ENCODE data around the gene CHST7.

DNA sequence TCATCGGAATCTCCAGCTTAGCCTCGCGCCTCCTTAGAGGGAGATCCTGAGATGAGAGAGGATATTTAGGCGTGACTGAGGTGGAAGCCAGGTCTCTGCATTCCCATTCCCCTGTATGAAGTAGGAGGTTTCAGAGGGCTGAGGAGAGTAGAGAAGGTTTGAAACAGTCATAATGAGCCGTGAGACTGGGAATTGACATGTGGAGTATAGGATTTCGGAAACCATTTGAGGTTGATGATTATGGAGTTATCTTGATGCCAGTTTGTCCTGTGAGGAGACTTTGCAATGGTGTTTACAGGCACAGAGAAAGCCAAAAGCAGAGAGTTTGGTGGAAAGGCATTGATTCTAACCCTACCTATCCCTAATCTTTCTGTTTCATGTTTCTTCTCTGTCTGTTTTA, 2.0 kb downstream of the CHST7 start:
- TF ChIP-seq, protein P1, sequence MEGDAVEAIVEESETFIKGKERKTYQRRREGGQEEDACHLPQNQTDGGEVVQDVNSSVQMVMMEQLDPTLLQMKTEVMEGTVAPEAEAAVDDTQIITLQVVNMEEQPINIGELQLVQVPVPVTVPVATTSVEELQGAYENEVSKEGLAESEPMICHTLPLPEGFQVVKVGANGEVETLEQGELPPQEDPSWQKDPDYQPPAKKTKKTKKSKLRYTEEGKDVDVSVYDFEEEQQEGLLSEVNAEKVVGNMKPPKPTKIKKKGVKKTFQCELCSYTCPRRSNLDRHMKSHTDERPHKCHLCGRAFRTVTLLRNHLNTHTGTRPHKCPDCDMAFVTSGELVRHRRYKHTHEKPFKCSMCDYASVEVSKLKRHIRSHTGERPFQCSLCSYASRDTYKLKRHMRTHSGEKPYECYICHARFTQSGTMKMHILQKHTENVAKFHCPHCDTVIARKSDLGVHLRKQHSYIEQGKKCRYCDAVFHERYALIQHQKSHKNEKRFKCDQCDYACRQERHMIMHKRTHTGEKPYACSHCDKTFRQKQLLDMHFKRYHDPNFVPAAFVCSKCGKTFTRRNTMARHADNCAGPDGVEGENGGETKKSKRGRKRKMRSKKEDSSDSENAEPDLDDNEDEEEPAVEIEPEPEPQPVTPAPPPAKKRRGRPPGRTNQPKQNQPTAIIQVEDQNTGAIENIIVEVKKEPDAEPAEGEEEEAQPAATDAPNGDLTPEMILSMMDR (IDR thresholded peaks at IDR 0.05), result no peak
- TF ChIP-seq POLR2A (IDR thresholded peaks at IDR 0.05), result no peak

Data from uterus (tissue), 2 donors.